HG03378 (cell line): ENCODE results near the gene NCK2.

ENCODE experiments used
- ATAC-seq: cut with Tn5 transposase; IDR thresholded peaks from one replicate; pipeline ENCODE4 v1.9.1; 2021; ENCODE audit warnings: mild to moderate bottlenecking, moderate library complexity; ENCODE audit not compliant: unreplicated experiment

Gene NCK2

GRCh38 chr2:105734762-105735538 lies 9.8 kb upstream of the NCK2 start:
- ATAC-seq = no peak

DNA sequence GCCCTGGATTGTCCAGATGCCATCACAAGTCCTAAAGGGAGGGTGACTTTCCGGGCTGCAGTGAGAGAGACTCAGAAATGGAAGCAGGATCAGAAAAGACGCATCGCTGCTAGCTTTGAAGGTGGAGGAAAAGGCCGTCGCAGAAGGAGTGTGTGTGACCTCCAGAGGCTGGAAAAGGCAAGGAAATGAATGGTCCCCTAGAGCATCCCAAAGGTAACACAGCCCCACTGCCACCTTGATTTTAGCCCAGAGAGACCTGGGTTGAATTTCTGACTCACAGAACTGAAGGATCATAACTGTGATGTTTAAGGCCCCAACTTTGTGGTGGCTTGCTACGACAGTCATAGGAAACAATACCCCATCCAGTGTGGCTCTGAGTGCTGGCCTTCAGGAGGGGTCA lies 8.6 kb upstream of the NCK2 start:
- no peak for ATAC-seq

GRCh38 chr2:105737980-105738657 lies 6.6 kb upstream of the NCK2 start:
- ATAC-seq = no peak

GRCh38 chr2:105738658-105739241 lies 6.0 kb upstream of the NCK2 start:
- no peak for ATAC-seq

- ATAC-seq = no peak
Measured at GRCh38 chr2:105739426-105739825, 5.3 kb upstream of the NCK2 start.

- no peak for ATAC-seq
Measured at GRCh38 chr2:105739944-105740530, 4.7 kb upstream of the NCK2 start.

DNA sequence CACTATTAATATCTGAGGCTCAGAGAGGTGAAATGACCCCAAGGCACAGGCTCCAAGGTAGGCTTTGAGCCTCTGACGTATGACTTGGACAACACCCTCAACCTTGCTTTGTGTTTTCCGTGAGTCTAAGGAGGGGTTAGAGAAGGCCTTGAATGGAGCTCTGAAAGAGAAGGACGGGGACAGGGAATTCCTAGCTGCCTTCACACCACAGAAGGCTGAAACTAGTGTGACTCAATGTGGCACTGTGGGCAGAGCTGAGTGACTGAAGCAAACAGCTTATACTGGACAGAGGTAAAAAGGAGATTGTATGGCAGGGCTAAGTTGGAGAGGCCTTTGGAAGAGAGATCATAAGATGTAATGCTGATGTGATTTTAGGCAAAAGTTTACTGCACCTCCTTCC lies 3.5 kb upstream of the NCK2 start:
- ATAC-seq = no peak

DNA sequence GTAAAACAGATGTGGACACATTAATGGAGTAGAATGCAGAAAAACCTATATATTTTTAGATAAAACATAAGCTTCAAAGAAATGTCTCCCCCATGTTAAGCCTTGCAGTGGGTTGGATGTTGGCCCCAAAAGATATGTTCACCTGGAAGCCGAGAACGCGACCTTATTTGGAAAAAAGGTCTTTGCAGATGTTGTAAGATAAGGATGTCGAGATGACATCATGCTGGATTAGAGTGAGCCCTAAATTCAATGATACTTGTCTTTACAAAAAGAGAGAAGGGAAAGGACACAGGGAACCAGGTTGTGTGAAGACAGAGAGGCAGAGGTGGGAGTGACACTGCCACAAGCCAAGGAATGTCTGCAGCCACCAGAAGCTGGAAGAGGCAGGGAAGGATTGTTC lies 3.1 kb upstream of the NCK2 start:
- ATAC-seq = no peak

DNA sequence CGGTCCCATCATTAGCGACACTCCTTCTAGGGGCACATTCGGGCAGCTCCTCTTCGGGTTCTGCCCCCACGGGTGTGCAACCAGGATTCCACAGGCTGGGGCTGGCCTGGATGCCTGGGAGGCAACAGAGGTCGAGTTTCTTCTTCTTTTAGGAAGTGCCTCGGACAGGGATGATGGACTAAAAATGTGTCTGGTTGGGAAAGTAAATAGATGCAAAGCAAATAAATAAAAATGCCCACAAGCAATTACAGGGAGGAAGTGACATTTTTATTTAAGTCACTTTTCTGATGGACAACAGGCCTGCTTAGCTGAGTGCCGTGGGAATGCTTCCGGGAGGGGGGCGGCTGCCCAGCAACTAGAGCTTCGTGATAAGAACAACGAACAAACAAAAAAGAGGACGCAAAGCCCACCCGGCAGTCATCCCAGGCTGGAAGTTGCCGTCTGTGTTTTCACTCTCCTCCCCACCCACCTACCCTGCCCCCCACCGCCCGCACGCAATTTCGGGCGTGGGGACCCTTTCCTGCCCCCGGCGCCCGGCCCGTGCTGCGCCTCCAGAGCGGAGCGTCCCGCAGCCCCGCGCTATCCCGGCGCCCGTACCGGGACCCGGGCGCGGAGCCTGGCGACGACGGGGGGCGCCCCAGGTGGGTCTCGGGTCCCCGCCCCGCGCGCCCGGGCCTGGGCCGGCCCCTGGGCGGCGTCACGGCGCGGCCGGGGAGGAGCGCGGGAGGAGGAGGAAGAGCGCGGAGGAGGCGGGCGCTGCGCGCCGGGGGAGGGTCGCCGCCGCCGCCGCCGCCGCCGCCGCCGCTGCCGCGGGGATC lies 412 bp upstream of the NCK2 start:
- ATAC-seq = no peak

DNA sequence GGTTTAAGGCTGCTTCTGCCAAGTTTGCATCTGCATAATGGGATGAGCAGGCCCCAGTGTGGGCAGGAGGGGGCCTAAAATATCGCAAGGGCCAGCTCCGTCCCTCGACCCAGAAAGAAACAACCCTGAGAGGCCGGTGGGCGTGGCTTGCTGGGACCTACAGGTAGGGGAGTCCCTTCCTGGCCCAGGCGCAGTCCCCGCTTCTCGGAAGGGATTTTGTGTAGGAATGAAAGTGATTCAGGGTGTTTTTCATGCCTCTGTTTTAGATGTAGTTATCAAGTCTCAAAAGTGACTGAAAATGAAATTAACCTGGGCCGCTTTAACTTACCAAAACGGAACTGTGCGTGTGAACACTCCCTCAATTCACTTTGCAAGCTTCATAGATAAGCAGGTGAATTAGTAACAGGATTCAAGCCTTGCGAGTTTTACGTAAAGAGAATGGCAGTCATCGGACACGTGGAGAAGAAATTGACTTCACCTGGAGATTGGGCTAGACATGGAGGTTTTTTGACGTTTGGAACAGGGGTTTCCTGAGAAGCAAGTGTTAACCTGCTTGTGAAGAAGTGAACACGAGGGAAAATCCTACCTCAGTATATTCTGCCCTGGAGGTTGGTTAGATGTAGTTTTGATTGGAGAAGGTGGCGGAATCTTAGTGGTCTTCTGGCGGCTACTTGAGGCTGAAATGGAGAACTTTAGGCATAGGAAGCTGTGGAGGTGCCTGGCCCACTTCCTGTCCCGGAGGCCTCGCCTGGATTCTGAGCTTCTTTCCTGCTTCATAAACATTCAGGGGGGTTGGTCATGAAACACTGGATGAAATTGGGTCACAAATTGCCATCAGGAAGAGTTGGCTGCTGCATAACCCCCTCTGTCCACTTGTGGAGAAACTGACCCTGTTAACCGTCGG lies 1.7 kb downstream of the NCK2 start:
- ATAC-seq = peak; percentile 74

DNA sequence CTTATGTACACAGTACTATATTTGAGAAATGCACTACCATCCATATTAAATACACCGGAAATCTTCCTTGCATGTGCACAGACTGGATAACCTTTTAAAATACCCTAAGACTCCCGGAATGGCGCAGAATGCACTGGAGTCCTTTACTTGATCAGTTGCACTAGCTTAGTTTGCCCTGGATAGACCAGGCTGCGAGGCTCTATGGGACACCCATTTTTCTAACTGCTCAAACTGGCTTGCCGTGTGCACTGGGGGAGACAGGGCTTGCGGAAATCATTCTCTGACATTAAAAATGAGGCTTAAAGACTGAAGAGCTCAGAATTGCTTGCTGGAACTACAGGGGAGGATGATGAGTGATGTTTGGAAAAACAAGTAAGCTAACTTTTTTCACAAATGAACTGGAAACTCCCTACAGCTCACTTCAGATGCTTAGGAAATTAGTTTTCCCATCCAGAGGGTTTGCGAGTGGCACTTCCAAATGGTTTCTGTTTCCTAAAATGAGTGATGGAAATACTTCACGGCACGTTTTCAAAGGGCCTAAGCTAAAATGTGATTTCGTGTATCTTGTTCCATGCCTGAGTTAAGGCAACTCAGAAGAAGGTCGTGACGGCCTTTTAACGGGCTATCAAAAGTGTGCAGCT lies 2.7 kb downstream of the NCK2 start:
- ATAC-seq = no peak

DNA sequence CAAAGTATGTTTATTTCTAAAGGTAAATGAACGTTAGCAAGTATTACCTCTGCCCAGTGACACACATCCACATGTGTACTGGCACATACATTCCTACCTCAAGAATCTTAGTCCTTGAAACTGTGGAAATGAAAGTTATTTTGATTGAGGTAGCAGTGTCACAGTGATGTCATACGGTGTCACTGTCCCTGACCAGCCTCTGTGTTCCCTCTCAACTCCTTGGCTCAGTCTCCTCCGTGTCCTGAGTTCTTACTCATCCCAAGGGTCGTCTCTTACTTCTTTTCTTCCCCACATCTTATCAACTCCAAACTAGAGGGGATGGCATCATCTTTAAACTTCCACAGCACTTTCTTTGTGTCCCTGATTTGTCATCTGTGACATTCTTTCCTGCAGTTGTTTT lies 3.3 kb downstream of the NCK2 start:
- ATAC-seq = no peak

DNA sequence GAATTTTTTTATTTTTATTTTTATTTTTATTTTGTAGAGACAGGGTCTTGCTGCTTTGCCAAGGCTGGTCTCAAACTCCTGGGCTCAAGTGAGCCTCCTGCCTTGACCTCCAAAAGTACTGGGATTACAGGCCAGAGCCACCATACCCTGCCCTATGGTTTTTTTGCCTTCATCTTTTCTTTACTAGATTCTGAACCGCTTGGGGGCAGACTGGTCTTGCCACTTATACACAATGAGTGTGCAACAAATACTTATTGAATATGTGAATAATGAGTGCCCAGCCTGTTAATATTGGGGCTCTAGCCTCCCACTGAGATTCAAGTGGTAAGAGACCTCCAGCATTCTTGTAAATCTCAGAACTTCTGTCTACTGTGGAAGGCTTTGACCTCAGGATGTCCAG lies 3.9 kb downstream of the NCK2 start:
- no peak for ATAC-seq

DNA sequence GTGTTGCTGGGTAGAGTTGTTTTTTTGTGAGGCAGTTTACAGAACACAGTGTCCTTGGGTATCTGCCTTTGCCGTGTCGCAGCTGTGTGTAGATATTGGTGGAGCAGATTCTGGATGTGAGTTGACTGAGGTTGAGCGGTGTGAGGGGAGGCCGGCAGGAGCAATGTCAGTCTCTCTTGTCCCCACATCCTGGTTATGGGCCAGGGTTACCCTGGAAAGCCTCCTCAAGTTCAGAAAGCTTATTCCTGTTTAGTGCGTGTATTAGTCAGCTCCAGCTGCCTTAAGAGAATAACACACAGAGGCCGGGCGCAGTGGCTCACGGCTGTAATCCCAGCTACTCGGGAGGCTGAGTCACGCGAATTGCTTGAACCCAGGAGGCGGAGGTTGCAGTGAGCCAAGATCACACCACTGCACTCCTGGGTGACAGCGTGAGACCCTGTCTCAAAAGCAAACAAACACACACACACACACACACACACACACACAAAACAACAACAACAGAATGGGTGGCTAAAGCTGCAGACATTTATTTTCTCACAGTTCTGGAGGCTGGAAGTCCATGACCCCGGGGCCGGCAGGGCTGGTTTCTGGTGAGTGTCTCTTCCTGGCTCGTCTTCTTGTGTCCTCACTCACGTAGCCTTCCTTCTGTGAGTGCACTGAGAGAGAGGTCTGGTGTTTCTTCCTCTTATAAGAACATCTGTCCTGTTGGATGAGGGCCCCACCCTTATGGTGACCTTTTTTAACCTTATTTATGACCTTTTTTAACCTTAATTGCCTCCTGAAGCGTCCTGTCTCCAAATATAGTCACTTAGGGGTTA lies 5.1 kb downstream of the NCK2 start:
- no peak for ATAC-seq

GRCh38 chr2:105750735-105751134 lies 6.0 kb downstream of the NCK2 start:
- ATAC-seq = no peak

DNA sequence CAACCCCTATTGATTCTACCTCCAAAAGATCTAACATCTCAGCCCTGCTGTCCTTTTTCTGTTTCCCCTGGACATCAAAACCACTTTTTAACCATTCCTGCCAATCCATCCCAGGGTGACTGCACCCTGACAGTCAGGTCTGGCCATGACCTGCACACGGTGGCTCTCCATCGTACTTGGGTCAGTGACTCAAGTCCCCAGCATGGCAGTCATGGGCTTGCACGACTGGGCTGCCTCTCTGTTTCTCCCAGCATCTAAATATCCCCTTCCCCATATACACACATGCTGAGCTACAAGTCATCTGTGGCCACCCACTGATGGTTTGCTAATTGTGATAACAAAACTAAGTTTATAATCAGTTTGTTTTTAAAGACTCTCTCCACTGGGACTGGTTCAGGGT lies 6.6 kb downstream of the NCK2 start:
- ATAC-seq = no peak

- ATAC-seq = no peak
Measured at GRCh38 chr2:105752691-105753358, 8.1 kb downstream of the NCK2 start.

DNA sequence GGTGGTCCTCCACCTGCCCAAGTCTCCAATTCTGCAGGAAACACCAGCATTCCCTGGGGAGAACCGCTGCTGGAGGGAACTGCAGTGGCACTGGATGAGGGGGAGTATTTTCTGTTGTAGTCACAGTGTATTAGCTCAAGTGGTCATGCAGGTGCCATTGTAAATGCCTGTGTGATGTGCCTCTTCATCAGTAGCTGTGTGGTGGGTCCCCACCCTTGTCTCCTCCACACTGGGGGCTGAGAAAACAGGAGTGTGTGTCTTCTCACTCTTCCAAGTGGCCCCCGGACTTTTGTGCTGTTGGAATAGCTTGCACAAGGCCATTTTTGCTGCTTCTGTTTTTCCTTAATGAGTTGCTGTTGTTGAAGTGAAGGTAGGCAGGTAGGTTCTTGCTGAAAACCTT lies 8.7 kb downstream of the NCK2 start:
- ATAC-seq = no peak
